HepG2 (cell line): Measurements from ENCODE around the gene TDG. TPM values are rescaled to one million over a fixed set of nuclear protein-coding genes. Genes with fewer than 3 reads are reported as not detected.
A peak's percentile ranks its signal among the peaks of the same experiment; 100 is the strongest.

ENCODE experiments used
- E2F5 ChIP-seq: sonication (generic); formaldehyde crosslinking; conservative IDR thresholded peaks from 2 replicates; pipeline ENCODE4 v1.4.0; 2020; ENCODE audit warnings: missing genetic modification reagents
- FOXK2 ChIP-seq: fragments of 450-650 bp; IDR thresholded peaks from 2 replicates; pipeline ENCODE4 v1.6.1; 2016
- HMGXB3 ChIP-seq: sonication (generic); formaldehyde crosslinking; IDR thresholded peaks from 2 replicates; pipeline ENCODE4 v1.4.0; 2020; ENCODE audit warnings: missing genetic modification reagents, borderline replicate concordance
- IRF9 ChIP-seq: sonication (generic); formaldehyde crosslinking; IDR thresholded peaks from 2 replicates; pipeline ENCODE4 v1.8.0; 2022; ENCODE audit warnings: missing genetic modification reagents, mild to moderate bottlenecking, borderline replicate concordance
- KDM5B ChIP-seq: sonication (generic); formaldehyde crosslinking; IDR thresholded peaks from 2 replicates; pipeline ENCODE4 v1.4.0; 2020; ENCODE audit warnings: missing genetic modification reagents, mild to moderate bottlenecking, borderline replicate concordance
- KLF12 ChIP-seq: sonication (generic); formaldehyde crosslinking; IDR thresholded peaks from 2 replicates; pipeline ENCODE4 v1.4.0; 2020; ENCODE audit warnings: missing genetic modification reagents, borderline replicate concordance
- NCOA5 ChIP-seq: sonication (generic); formaldehyde crosslinking; IDR thresholded peaks from 2 replicates; pipeline ENCODE4 v1.4.0; 2020; ENCODE audit warnings: missing genetic modification reagents
- NCOR1 ChIP-seq: fragments of 200-600 bp; sonication (generic); IDR thresholded peaks from 2 replicates; pipeline ENCODE4 v1.7.0; 2017; ENCODE audit warnings: antibody characterized with exemption, low read length, borderline replicate concordance
- PAWR ChIP-seq: sonication (generic); formaldehyde crosslinking; IDR thresholded peaks from 2 replicates; pipeline ENCODE4 v1.4.0; 2020; ENCODE audit warnings: missing genetic modification reagents, mild to moderate bottlenecking, borderline replicate concordance
- PLRG1 ChIP-seq: fragments of 450-650 bp; conservative IDR thresholded peaks from 2 replicates; pipeline ENCODE4 v1.6.1; 2016
- TBX2 ChIP-seq: sonication (generic); formaldehyde crosslinking; IDR thresholded peaks from 2 replicates; pipeline ENCODE4 v1.5.0; 2020; ENCODE audit warnings: missing genetic modification reagents, mild to moderate bottlenecking, borderline replicate concordance
- ZBTB21 ChIP-seq: sonication (generic); formaldehyde crosslinking; IDR thresholded peaks from 2 replicates; pipeline ENCODE4 v1.4.0; 2020; ENCODE audit warnings: missing genetic modification reagents
- ZBTB7A ChIP-seq: sonication (generic); formaldehyde crosslinking; IDR thresholded peaks from 2 replicates; pipeline ENCODE4 v1.8.0; 2022; ENCODE audit warnings: mild to moderate bottlenecking, missing genetic modification reagents
- ZFP41 ChIP-seq: sonication (generic); formaldehyde crosslinking; IDR thresholded peaks from 2 replicates; pipeline ENCODE4 v1.4.0; 2020; ENCODE audit warnings: mild to moderate bottlenecking, missing genetic modification reagents, borderline replicate concordance
- ZMYM4 ChIP-seq: sonication (generic); formaldehyde crosslinking; IDR thresholded peaks from 2 replicates; pipeline ENCODE4 v1.8.1; 2023; ENCODE audit warnings: mild to moderate bottlenecking, missing genetic modification reagents
- ZNF260 ChIP-seq: sonication (generic); formaldehyde crosslinking; IDR thresholded peaks from 2 replicates; pipeline ENCODE4 v1.4.0; 2020; ENCODE audit warnings: missing genetic modification reagents, low read depth, mild to moderate bottlenecking, borderline replicate concordance
- ZNF451 ChIP-seq: sonication (generic); formaldehyde crosslinking; IDR thresholded peaks from 2 replicates; pipeline ENCODE4 v1.5.0; 2020; ENCODE audit warnings: mild to moderate bottlenecking, missing genetic modification reagents
- ZNF776 ChIP-seq: sonication (generic); formaldehyde crosslinking; IDR thresholded peaks from 2 replicates; pipeline ENCODE4 v1.4.0; 2020; ENCODE audit warnings: mild to moderate bottlenecking, missing genetic modification reagents
- ZSCAN22 ChIP-seq: sonication (generic); formaldehyde crosslinking; IDR thresholded peaks from 2 replicates; pipeline ENCODE4 v1.4.0; 2020; ENCODE audit warnings: mild to moderate bottlenecking, missing genetic modification reagents
- polyA plus RNA-seq, 8 experiments: library from polyadenylated mRNA; depleted of rRNA in 3 of 8; stranded (reverse) in 7 of 8; unstranded in 1 of 8; fragments of >200 nt; fragmentation: Illumina TruSeq in 4 of 8; extraction: Trizol in 4 of 8; gene quantifications; 2 replicates each; pipeline versions ENCODE4 v1.2.1 to v1.2.3, GENCODE V29; 2011 to 2016; ENCODE audit warnings: low read depth in 4 of 8, missing spikeins in 1 of 8, mixed read lengths in 1 of 8; ENCODE audit not compliant: insufficient read depth in 1 of 8
- total RNA-seq, 5 experiments: library from RNA; depleted of rRNA; stranded (reverse); fragments of >200 nt; fragmentation: Illumina TruSeq; extraction: Trizol; gene quantifications; 2 replicates each; pipeline ENCODE4 v1.2.3, GENCODE V29; 2016; ENCODE audit warnings: low read depth in 1 of 5
- TF ChIP-seq, protein P1 (sequence below): sonication (generic); formaldehyde crosslinking; IDR thresholded peaks from 2 replicates; pipeline ENCODE4 v1.8.1; 2022; ENCODE audit warnings: mild to moderate bottlenecking, missing genetic modification reagents
- TF ChIP-seq, protein P2 (sequence below): sonication (generic); formaldehyde crosslinking; IDR thresholded peaks from 2 replicates; pipeline ENCODE4 v1.5.1; 2020; ENCODE audit warnings: missing genetic modification reagents, mild to moderate bottlenecking, borderline replicate concordance

Gene TDG
- total and polyA plus RNA-seq, 2 of the 13 experiments (the other 11 are each of a cell fraction or from before 2014, with no cell fraction given), result 14.2 to 19.5 TPM

- TF ChIP-seq ZNF451 (no peak), TBX2 (CRISPR knock-in tag) (peak; percentile 29; the same call in 1 of the 2 replicates), KLF12 (CRISPR knock-in tag) (no peak), PLRG1 (no peak), ZSCAN22 (CRISPR knock-in tag) (0 out of 2 replicates have a peak, but pooled peaks have one; percentile 52), PAWR (CRISPR knock-in tag) (0 out of 2 replicates have a peak, but pooled peaks have one; percentile 45), ZNF776 (no peak), FOXK2 (no peak), IRF9 (CRISPR knock-in tag) (no peak), ZMYM4 (CRISPR knock-in tag) (no peak; the same call in 1 of the 2 replicates), E2F5 (CRISPR knock-in tag) (no peak), ZBTB7A (CRISPR knock-in tag) (peak; percentile 75; the same call in 1 of the 2 replicates), HMGXB3 (CRISPR knock-in tag) (no peak), NCOR1 (no peak), KDM5B (CRISPR knock-in tag) (peak; percentile 29; the same call in 1 of the 2 replicates), NCOA5 (CRISPR knock-in tag) (no peak), ZBTB21 (peak; percentile 57), ZNF260 (no peak), ZFP41 (CRISPR knock-in tag) (no peak)
- TF ChIP-seq, protein P1, sequence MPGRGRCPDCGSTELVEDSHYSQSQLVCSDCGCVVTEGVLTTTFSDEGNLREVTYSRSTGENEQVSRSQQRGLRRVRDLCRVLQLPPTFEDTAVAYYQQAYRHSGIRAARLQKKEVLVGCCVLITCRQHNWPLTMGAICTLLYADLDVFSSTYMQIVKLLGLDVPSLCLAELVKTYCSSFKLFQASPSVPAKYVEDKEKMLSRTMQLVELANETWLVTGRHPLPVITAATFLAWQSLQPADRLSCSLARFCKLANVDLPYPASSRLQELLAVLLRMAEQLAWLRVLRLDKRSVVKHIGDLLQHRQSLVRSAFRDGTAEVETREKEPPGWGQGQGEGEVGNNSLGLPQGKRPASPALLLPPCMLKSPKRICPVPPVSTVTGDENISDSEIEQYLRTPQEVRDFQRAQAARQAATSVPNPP (CRISPR knock-in tag), result no peak
- TF ChIP-seq, protein P2, sequence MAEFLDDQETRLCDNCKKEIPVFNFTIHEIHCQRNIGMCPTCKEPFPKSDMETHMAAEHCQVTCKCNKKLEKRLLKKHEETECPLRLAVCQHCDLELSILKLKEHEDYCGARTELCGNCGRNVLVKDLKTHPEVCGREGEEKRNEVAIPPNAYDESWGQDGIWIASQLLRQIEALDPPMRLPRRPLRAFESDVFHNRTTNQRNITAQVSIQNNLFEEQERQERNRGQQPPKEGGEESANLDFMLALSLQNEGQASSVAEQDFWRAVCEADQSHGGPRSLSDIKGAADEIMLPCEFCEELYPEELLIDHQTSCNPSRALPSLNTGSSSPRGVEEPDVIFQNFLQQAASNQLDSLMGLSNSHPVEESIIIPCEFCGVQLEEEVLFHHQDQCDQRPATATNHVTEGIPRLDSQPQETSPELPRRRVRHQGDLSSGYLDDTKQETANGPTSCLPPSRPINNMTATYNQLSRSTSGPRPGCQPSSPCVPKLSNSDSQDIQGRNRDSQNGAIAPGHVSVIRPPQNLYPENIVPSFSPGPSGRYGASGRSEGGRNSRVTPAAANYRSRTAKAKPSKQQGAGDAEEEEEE (CRISPR knock-in tag), result no peak
These were observed 36.5 kb upstream of the TDG start (continued) for GRCh38 chr12:103929046-103929783.
